GM21447 (cell line): Measurements from ENCODE around the gene CERKL.

Experiments used
- ATAC-seq: cut with Tn5 transposase; IDR thresholded peaks from one replicate; pipeline ENCODE4 v1.9.1; 2021; ENCODE audit not compliant: unreplicated experiment

The CERKL gene

DNA sequence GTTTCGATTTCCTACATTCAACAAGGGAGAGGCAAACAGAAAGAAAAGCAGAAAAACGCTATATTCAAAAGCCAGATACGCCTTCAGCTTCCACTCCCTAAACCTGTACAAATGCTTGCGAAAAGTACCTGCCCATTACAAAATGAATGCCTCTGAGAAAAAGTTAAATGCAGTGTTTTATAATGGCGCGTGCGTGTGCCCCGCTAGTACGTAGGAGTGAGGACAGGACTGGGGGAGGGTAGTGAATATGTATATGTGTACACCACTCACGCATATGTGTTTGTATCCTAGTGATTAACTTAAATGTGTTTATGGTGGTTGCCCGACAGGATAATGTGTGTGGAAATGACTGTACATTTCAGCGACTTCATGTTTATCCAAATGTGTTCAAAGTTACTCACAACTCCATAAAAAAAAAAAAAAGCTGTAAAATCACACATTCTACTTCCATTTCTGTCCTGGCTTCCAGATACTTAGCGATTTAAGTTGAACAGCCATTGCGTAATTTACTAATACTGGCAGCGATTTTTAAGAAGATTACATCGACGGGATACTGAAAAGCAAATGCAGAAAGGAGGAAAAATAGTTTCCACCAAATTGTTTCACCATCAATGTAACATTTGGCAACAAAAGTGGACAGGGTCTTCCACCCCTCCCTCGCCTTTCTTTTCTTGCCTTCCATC is 22.1 kb upstream of the CERKL start:
- no peak for ATAC-seq

DNA sequence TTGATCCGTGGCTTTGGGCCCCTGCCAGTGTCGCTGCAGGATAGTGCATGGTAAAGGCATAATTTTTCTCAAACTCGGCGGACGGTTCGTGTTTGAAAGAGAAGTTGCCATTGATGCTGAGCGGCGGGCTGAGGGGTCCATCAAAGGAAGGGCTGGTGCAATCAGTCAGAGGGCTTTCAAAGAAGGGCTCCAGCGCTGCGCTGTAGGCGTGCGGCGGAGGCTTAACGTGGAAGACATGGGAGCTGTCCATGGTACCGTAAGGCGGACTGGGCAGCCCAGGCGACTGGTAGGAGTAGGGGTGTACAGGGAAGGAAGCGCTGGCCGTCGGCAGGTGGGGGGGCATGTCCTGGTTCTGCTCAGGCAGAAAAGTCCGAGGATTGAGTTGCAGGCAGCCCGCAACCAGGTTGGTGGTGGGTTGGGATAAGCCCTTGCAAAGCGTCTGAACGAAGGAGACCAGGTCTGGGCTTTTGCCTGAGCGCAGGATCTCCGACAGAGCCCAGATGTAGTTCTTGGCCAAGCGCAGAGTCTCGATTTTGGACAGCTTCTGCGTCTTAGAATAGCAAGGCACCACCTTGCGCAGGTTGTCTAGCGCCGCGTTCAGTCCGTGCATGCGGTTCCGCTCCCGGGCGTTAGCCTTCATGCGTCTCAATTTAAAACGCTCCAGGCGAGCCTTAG is 21.1 kb upstream of the CERKL start:
- no peak for ATAC-seq

DNA sequence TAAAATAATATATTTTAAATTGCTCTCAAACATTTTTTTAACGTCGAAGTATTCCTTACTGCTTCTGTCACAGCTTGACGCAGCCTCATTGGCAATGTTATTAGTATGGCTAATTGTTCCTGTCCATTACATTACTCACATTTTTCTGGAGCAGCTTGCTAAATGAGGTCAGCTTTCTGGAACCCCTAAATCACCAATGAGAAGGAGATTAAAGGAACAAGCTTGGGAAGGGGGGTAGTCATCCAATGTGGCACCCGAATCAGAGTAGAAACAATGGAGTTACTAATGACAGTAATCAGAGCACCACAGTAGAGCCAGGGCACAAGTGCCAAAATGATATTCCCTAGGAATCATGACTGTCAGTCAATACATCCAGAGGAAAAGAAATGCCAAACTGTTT is 18.3 kb upstream of the CERKL start:
- no peak for ATAC-seq

DNA sequence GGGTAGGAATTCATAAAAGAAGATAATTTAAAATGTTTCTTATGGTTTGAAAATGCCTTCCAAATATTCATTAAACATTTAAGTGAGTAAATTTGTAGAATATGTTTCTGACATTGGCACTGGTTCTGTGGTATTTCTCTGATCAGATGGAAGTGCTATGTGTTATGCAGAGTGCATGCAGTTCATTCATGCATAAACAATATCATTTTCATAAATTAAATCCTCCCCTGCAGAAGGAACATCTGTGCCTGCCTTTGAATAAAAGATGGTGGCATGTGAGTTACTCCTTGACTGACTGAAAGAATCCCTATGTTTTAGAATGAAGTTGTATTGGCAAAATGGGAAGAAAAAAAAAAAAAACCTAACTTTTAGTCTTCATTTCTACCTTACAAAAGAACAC is 17.6 kb upstream of the CERKL start:
- no peak for ATAC-seq

DNA sequence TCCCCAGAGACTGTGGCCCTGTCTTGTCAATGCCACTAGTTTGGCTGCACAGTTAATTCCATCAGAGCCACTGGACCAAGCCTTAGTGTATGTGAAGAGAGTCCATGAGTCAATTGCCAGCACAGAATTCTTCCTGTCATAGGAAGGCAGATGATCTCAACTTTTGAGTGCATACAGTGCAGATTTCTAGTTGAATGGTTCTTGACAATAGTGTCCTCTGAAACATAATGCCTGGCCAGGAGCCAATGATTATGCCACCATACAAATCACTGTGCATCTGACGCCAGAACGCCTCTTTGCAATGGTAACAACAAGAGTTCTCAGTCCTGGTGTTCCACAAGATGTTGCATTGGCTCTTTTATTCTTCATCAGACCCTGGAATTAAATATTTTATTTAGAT is 16.3 kb upstream of the CERKL start:
- ATAC-seq, result peak; percentile 18

DNA sequence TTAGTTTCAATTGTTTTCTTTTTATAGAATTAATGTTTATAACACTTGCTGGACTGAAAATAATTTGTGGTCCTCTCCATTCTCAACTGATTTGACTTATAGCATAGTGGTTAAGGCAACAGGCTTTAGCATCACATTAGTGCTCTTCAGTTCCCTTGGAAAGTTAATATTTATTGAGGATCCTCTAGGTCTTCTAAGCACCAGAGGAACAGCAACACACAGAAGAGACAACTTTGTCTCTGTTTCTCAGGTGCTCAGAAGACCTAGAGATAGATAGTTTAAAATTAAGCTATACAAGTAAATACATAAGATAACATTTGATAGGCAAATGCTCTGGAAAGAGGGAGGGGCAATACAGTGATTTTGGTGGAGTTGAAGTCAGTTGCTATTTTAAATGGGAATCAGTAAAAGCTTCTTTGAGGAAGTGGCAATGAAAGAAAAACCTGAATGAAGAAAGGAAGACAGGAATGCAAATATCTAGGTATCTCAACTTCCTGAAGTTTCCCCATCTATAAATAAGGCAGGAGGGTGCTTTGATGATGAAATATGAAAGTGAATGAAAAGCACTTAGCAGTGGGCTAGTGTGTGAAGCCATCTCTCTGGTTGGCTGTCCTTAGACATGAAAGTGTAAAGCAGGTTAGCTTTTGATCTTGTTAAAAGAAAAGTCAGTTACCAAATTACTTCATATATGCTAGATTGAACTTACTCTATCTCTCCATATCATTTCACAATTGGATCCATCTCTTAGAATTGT is 15.5 kb upstream of the CERKL start:
- peak; percentile 96 for ATAC-seq

DNA sequence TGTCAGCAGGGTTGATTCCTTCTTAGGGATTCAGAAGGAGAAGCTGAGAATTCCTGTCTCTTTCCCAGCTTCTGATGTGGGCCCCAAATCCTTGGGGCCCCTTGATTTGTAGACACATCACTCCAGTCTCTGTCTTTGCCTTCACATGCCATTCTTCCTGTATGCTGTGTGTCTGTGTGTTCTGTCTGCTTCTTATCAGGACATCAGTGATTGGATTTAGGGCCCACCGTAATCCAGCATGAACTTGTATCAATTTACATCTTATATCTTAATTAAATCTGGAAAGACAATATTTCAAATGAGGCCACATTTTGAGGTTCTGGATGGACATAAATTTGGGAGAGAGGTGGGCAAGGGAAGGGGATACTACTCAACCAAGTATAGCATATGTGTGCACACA is 13.7 kb upstream of the CERKL start:
- ATAC-seq, result no peak

DNA sequence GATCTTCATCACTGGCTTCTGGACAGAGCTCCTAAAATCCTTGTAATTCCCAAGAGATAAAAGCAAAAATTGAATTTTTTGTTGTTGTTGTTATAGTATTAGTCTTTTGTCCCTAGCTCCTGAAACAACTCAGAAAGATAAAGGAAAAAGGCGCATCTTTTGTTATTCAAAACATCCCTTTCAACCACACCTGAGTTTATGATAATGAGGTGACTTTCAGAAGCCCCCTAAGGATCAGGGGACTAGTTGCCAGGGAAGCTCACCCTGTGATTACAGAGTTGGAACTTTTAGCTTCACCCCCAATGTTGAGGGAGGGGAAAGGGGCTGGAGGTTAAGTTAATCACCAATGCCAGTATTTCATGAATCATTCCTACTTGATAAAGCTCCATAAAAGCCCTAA is 10.3 kb upstream of the CERKL start:
- no peak for ATAC-seq

DNA sequence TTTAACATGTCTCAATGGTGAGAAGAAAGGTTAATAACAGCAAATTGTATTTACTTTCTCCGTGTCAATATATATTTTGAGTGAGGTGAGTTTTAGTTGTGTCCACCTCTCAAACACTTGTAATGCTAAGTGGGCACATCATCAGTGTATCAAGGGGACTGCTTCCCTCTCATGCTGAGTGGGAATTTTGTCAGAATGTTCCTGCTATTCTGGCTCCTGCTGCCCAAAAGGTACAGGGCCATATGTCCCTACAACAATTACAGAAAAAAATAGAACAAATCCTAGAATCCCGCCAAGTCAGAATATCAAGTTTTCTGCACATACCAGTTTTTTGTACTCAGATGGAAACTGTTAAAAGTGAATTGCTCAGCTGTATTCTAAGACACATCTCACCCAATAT is 5.4 kb upstream of the CERKL start:
- no peak for ATAC-seq

DNA sequence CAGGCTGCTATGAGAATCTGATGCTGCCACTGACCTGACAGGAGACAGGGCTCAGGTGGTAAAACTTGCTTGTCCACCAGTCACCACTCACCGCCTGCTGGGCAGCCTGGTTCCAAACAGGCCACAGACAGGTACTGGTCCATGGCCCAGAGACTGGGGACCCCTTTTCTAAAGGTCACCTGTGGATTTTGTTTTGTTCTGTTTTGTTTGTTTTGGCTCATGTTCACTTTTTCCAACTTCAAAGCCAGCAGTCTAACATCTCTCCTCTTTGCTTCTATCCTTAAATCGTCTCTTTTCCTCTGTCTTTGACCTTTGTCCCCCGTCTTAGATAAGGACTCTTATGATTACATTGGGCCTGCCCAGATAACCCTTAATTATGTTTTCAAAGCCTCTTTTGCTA is 3.3 kb upstream of the CERKL start:
- ATAC-seq, result no peak

DNA sequence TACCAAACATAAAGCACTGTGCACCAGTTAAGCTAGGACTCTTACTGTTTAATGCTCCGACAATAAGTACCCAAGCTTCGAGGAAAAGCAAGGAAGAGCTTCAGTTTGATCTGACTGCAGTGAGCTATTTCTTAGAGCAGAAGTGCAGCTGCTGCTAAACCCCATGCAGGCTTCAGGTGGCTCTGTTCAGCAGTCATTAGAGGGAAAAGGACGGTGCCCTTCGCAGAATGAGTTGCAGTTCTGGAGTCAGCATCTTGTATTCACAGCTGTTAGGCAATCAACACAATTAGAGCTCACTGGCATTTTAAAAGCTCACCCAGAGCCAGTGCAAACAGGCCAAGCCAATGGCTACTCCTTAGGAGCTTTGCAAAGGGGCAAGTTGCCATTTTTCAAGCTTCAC is 1.5 kb upstream of the CERKL start:
- no peak for ATAC-seq

DNA sequence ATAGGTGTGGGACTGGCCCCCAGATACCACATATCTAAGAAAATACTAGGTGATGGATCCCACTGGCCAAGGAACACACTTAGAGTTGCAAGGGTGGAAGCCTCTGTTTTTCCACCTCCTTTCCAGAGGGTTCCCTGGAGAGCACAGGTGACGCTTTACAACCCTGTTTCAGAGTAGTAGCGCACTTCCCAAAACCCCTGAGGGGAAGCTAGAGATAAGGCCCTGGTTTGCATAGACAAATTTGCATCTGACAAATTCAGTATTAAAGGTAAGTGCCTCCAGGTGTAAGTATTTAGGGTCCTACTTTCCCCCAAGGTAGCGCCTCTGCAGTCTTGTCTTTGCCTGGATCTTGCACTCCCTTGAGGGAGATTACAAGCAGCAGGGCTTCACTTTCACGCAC is 474 bp upstream of the CERKL start:
- ATAC-seq, result no peak

DNA sequence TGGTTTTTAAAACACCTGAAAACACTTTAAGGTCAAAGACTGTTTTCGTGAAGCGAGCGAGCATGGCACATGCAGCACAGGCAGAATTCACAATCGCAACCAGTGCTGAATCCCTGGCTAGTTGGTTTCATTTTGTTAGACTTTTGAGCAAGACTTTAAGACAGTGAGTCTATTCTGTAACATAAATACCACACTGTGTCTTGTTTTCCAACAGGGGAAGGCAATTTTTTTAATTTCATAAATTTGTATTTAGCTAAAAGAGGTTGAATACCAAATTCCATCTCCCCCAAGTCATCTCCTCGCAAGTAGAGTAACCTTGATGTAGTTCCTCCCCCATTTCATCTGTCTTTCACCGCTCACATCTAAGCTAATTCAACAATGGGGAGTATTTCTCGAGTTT is 1.4 kb downstream of the CERKL start:
- no peak for ATAC-seq

DNA sequence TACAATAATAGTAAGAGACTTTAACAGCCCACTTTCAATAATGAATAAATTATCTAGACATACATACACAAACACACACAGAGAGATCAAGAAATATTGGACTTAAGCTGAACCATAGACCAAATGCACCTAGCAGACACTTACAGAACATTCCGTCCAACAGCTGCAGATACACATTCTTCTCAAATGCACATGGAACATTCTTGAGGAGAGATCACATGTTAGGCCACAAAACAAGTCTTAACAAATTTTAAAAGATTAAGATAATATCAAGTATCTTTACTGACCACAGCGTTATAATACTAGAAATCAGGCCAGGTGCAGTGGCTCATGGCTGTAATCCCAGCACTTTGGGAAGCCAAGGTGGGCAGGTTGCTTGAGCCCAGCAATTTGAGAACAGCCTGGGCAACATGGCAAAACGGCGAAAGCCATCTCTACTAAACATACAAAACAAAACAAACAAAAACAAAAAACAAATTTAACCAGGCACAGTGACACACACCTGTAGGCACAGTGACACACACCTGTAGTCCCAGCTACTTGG is 7.4 kb downstream of the CERKL start:
- ATAC-seq, result no peak

DNA sequence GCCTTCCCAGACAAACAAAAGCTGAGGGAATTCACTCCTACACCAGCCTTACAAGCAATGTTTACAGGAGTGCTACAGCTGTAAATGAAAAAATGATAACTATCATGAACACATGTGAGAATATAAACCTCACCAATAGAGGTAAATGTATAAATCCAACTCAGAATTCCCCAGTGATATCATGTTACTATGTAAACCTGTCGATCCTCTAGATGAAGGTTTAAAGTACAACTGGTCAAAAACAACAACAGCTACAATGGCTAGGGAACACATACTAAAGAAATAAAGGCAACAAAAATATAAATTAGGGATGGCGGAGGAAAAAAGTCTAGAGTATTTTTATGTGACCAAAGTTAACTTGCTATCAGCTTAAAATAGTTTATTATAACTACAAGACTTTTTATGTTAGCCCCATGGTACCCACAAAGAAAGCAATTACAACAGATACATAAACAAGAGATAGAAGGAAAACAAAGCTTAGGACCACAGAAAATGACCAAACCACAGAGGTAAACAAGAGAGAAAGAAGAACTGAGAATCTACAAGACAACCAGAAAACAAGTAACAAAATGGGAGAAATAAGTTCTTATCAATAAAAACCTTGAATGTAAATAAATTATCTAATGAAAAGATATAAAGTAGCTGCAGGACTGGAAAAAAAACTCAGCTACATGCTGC is 8.3 kb downstream of the CERKL start:
- no peak for ATAC-seq

DNA sequence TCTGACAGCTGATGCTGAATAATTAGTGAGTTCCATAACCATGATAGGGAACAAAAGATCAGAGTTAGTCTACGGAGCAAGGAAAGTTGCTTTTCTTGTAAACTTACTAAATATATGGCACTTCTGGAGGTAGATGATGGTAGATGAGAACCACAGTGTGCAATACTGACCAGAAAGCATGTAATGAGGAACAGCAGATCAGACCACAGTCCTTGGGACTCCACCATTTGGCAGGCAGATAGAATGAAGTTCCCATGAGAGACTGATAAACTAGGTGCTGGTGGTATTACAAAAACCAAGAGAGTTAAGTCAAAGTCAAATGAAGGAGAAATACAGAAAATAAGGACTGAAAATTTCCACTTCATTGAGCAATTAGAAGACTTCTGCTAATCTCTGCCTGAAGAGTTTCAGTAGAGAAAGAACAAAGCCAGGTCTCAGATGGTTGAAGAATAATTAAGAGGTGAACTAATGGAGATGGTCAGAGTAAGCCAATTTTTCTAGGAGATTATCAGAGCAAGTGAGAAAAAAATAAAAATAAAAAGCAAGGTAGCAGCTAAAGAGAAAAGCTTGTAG is 10.4 kb downstream of the CERKL start:
- ATAC-seq, result no peak

DNA sequence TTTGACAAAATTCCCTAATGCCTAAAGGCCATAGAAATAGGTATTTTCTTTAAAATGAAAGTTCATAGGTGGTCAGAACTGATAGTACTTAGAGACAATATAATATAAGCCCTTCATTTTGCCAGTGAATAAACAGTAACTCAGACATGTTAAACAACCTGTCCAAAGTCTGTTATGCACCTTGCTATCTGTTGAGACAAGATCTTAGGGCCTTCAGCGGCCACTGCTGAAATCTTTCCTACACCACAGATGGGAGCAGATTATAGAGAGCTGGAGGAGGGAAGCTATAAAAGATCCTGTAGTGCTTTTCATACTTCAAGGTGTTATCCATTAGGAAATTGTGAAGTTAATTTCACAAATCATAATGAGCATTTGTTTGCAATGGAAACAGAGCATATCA is 13.8 kb downstream of the CERKL start:
- no peak for ATAC-seq

DNA sequence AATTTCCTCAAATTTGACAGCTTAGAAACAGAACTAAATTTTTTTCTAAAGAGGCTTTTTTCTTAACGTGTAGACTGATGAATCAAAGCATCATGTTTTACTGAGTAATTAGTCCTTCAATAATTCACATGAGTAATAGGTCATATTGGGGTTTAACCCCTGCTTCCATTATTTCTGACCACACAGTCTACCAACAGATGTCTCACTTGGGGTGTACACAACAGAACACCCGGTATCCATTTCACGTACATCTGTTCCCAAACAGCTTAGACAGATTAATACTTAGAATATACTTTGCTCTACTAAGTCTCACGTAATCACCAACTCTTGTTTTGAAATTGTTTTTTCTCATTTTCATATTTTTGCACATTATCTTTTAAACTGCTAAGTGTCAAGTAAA is 14.8 kb downstream of the CERKL start:
- no peak for ATAC-seq

DNA sequence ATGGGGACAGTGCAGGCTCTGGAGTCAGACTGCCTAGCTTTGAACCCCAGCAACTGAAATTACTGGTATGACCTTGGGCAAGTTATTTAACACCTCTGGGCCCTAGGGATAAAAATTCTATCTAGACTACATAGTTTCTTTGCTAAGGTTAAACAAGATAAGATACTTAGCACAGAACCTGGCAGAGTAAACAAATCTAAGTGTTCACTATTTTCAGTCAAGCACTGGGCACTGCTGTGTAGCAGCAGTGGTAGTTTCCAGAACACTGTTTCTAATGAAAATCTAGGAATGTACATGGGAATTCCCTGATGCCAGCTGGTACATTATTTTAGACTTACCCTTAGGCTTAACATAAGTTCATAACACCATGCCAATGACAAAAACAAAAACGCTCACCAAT is 17.2 kb downstream of the CERKL start:
- no peak for ATAC-seq

DNA sequence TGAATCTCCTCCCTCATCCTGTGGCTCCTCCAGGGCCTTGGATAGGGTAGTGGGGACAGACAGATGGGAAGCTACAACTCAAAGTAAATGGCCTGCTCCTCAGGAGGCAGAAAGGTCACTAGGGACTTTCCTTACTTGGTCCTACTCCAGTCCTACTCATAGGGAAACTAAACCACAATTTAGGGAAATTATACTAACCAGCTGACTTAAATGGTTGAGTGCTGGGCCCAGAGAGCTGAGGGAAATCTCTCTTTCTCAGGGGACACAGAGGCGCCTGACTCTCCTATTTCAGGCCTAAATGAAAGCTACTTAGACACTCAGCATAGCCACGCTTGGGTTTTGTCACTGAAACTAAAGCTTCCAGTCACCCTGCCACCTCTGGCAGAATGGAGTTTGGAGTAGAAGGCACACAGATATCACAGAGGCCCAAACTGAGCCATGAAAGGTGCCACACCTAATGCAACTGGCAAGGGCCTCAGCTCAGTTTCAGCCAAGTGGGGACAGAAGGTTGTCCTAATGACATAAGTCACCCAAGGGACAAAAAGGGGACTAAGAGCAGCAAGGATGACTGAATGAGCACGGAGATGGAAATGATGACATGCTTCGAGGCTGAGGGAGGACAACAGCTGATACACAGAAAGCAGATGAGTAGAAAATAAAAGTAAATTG is 24.0 kb downstream of the CERKL start:
- ATAC-seq, result peak; percentile 83
